Peyer's patch (tissue), 4 donors: Measurements from ENCODE around the gene PIP4K2C. TPM values are rescaled to one million over a fixed set of nuclear protein-coding genes. Genes with fewer than 3 reads are reported as not detected.
A peak's percentile ranks its signal among the peaks of the same experiment; 100 is the strongest.

Source experiments
- DNase-seq, 3 donors: peaks; one replicate each; pipeline ENCODE4 v3.0.0-alpha.2; 2017 to 2019
- H3K27ac ChIP-seq, 4 donors: fragments of 200-600 bp; sonication (generic); one replicate each; pipeline ENCODE4 v1.5.1; 2016 to 2019
- H3K27me3 ChIP-seq, 2 donors: fragments of 200-600 bp; sonication (generic); one replicate each; pipeline ENCODE4 v1.5.1; 2019
- H3K36me3 ChIP-seq, 3 donors: fragments of 200-600 bp; sonication (generic); one replicate each; pipeline ENCODE4 v1.5.1; 2016 to 2019
- H3K4me1 ChIP-seq, 4 donors: fragments of 200-600 bp; sonication (generic); one replicate each; pipeline ENCODE4 v1.5.1; 2016 to 2019
- H3K4me3 ChIP-seq, 4 donors: fragments of 200-600 bp; sonication (generic); 1 replicate in 3 of 4; 2 replicates in 1 of 4; pipeline ENCODE4 v1.5.1; 2016 to 2019; ENCODE audit warnings: mild to moderate bottlenecking in 1 of 4
- H3K9me3 ChIP-seq, 4 donors: fragments of 200-600 bp; sonication (generic); one replicate each; pipeline ENCODE4 v1.5.1; 2016 to 2019; ENCODE audit warnings: mild to moderate bottlenecking in 1 of 4
- CTCF ChIP-seq, 6 experiments: fragments of 450-650 bp in 4 of 6; fragments of 200-600 bp in 2 of 6; sonication (generic) in 1 of 6; IDR thresholded peaks; one replicate each; pipeline ENCODE4 v1.5.1; 2017 to 2019; ENCODE audit warnings: antibody characterized with exemption in 6 of 6, mild to moderate bottlenecking in 3 of 6, moderate library complexity in 1 of 6
- POLR2A ChIP-seq, 2 donors: fragments of 450-650 bp; IDR thresholded peaks; one replicate each; pipeline ENCODE4 v1.5.1; 2017; ENCODE audit warnings: antibody characterized with exemption in 2 of 2, mild to moderate bottlenecking in 2 of 2, moderate library complexity in 2 of 2
- total RNA-seq, 4 donors: library from RNA; depleted of rRNA; stranded (reverse); fragments of >200 nt; gene quantifications; one replicate each; pipeline ENCODE4 v1.1.0, GENCODE V29; 2016

The PIP4K2C gene
- total RNA-seq, 4 donors from 2014 or later, result 9.1 to 52.6 (median 37.9) TPM

DNA sequence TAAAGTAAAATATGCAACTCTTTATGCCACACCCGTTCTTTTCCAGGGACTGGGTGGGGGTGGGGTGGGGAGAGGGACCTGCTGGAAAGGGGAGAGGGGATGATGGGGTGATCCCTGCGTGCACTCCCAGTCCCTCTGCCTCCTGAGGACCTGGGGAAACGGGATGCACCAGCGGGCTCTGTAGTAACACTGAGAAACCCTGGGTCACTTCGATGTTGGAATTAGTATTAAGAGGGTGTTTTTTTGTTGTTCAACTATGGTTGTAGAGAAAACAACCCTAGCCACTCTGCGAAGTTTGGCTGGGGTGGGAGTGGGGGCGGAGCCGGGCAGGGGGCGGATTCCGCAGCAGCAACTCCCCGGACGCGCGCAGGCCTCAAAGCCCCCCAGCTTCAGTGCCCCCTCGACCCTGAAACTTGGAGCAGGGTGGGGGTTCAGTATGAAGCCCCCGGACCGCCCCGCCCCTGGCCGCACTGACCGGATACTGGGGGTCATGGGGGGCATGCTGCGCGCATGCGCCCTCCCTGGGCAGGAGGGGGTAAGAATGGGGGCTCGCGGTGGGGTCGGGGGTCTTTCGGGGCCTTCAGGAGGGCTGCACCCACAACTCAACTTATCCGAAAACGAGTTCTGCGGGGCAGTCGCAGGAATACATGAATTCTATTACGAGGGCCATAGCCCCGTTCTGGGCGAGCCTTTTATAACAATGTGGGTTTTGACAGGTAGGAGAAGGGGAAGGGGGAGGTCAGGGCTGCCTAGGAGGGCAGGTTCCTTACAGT is 19.0 kb downstream of the PIP4K2C start:
- Histone ChIP-seq H3K4me1 (peaks cover 0 to 22% (median 11%) of the 10 kb centered on the region in 4 donors), H3K4me3 (peak overlapping the region; percentile 14 to 66 (median 61))

DNA sequence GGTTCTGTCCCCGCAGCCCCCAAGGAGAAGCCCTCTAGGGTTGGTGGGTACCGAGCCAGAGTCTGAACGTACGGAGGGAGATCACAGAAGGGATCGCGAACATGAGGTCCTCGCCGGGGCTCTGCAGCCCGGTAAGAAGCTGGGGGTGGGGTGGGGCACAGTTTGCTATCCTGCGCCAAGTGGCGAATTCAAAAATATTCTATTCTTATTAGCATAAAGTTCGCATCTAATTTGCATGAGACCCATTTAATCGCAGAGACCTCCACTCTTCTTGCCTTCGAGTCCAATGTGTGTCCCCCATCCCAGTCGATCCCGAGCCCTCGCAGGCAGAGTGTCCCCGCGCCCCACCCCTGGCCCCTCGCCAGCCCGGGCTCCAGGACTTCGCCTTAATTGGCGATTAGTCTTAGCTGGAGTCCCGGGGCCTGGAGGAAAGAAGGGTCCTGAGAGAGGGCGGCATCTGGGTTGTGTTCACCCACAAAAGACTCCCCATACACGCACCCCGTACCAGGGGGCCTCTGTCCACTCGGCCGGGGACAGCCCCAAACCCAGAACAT is 19.6 kb downstream of the PIP4K2C start:
- DNase-seq, result peak in 1 of 3 donors; percentile 62

More for the DNA sequence above, 19.0 kb downstream of the PIP4K2C start:
- peak overlapping the region; percentile 43 to 87 (median 63) for H3K27ac ChIP-seq
- no peak for TF ChIP-seq CTCF (IDR thresholded peaks at IDR 0.05)
- no peak for TF ChIP-seq POLR2A (IDR thresholded peaks at IDR 0.05)
- no peaks in the 10 kb centered on the region for H3K36me3 ChIP-seq
- no peak for DNase-seq
- no peaks in the 10 kb centered on the region for H3K27me3 ChIP-seq
- H3K9me3 ChIP-seq, result no peaks in the 10 kb centered on the region

GRCh38 chr12:57611108-57611826 is 20.3 kb downstream of the PIP4K2C start, which contains the start of gene ARHGEF25:
TSS of gene ARHGEF25 (plus strand) at chr12:57611435. CDS start at chr12:57611895, 460 bp downstream.
- H3K27ac ChIP-seq, result peak within 1 kb of the TSS; percentile 43 to 87 (median 70)
- peaks cover 0 to 15% (median 11%) of the 10 kb centered on the region in 4 donors for H3K4me1 ChIP-seq
- DNase-seq, result peak in 2 of 3 donors; percentile 63 to 76
- no peaks in the 10 kb centered on the region for H3K9me3 ChIP-seq
- TF ChIP-seq CTCF (IDR thresholded peaks at IDR 0.05) (no peak), POLR2A (IDR thresholded peaks at IDR 0.05) (no peak)
- no peaks in the 10 kb centered on the region for H3K27me3 ChIP-seq
- no peaks in the 10 kb centered on the region for H3K36me3 ChIP-seq
- H3K4me3 ChIP-seq, result peak within 1 kb of the TSS; percentile 48 to 66 (median 61)

More for the DNA sequence above, 19.6 kb downstream of the PIP4K2C start:
- Histone ChIP-seq H3K4me3 (peak overlapping the region; percentile 48 to 66 (median 61)), H3K27ac (peak overlapping the region; percentile 43 to 87 (median 70)), H3K27me3 (no peaks in the 10 kb centered on the region), H3K4me1 (peaks cover 0 to 19% (median 11%) of the 10 kb centered on the region in 4 donors), H3K9me3 (no peaks in the 10 kb centered on the region), H3K36me3 (no peaks in the 10 kb centered on the region)
- TF ChIP-seq POLR2A (IDR thresholded peaks at IDR 0.05) (no peak), CTCF (IDR thresholded peaks at IDR 0.05) (no peak)

DNA sequence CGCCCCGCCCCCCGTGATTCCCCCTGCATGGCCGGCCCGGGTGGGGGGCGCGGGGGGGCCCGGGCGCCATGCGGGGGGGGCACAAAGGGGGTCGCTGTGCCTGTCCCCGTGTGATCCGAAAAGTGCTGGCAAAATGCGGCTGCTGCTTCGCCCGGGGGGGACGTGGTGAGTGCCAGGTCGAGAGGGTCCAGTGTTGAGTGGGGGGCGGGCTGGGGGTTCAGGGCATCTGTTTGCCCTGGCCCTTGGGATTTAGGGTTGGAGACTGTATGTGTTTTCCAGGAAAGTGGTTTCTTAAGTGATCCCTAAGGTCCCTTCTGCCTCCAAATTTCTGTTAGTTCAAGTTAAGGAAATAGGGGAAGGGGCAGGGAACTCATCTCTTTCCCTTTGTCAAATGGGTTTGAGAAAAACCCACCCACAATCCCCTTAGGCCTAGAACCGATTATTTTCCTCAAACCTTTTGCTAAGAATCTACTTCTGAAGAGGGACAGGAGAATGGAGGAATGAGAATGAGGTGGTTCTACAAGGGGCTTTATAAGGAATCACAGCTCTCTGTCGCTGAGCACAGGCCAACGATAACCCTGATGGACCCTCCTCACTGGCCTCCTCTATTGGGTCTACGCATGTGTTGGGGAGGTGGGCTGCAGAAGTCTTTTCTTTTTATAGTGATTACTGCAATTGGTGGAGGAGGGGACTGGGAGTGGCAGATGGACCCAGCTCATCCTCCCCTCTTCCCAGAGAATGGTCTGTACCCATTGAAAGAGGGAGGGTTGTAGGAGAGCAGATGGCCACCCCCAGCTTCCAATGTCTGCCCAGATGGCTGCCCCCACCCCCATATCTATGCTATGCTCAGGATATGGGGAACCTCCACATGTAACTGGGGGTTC is 21.1 kb downstream of the PIP4K2C start:
- peaks cover 0 to 15% (median 11%) of the 10 kb centered on the region in 4 donors for H3K4me1 ChIP-seq
- no peak for TF ChIP-seq POLR2A (IDR thresholded peaks at IDR 0.05)
- no peak for TF ChIP-seq CTCF (IDR thresholded peaks at IDR 0.05)

More for the DNA sequence above, 21.1 kb downstream of the PIP4K2C start:
- no peaks in the 10 kb centered on the region for H3K9me3 ChIP-seq
- DNase-seq, result no peak
- peak overlapping the region; percentile 43 to 87 (median 70) for H3K27ac ChIP-seq
- H3K27me3 ChIP-seq, result no peaks in the 10 kb centered on the region
- no peaks in the 10 kb centered on the region for H3K36me3 ChIP-seq
- peak overlapping the region; percentile 48 to 66 (median 61) for H3K4me3 ChIP-seq
